ENCODE data around the gene DNAH3. TPM values are rescaled to one million over a fixed set of nuclear protein-coding genes. Genes with fewer than 3 reads are reported as not detected.

DNAH3 gene
- total RNA-seq, 1 donor from 2014 or later, result 0.41 TPM

GRCh38 chr16:20899071-20899470, 251.6 kb downstream of the DNAH3 start:
- no peak for FAIRE-seq
- no peak for DNase-seq (ENCODE audit: low spot score in 2 of 2)

GRCh38 chr16:20897922-20898321, 252.7 kb downstream of the DNAH3 start:
- DNase-seq (ENCODE audit: low spot score in 2 of 2), result no peak
- FAIRE-seq, result no peak

- FAIRE-seq, result no peak
- DNase-seq (ENCODE audit: low spot score in 2 of 2), result no peak
These were observed 253.3 kb downstream of the DNAH3 start for GRCh38 chr16:20897253-20897897.

- no peak for DNase-seq (ENCODE audit: low spot score in 2 of 2)
- FAIRE-seq, result no peak
These were observed 256.3 kb downstream of the DNAH3 start for GRCh38 chr16:20894388-20894787.

GRCh38 chr16:20889625-20890275, 260.9 kb downstream of the DNAH3 start:
- DNase-seq (ENCODE audit: low spot score in 2 of 2) (no peak), FAIRE-seq (no peak)

DNA sequence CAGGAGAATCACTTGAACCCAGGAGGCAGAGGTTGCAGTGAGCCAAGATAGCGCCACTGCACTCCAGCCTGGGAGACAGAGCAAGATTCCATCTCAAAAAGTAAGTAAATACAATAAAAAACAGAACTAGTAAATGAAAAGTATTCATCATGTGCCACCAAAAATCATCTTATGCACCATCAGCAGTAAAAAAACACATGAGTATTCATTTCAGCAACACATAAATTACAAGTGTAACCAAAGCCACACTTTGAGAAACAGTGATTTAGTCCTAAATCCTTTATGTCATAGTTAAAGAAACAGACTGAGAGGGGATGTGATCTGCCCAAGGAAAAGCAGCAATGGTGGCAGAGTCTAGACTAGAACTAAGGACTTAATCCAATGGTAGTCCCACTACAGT, 263.4 kb downstream of the DNAH3 start:
- DNase-seq (ENCODE audit: low spot score in 2 of 2), result no peak
- FAIRE-seq, result no peak

DNA sequence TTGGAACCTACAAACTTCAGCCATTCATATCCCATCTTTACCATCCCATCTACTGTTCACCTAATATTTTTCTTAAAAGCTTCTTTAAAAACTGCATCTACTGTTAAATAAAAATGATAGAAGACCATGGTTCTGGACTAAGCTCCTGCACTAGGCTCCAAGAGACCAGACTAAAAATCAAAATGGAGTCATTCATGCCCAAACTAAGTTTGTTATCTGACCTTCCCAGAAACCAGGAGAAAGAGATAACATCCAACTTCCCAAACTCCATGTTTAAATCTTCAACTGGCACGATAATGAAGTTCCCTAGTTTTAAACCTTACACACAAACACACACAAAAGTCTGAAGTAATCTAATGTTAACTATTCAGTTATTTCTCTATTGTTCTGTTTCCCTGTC, 264.3 kb downstream of the DNAH3 start:
- FAIRE-seq, result no peak

DNA sequence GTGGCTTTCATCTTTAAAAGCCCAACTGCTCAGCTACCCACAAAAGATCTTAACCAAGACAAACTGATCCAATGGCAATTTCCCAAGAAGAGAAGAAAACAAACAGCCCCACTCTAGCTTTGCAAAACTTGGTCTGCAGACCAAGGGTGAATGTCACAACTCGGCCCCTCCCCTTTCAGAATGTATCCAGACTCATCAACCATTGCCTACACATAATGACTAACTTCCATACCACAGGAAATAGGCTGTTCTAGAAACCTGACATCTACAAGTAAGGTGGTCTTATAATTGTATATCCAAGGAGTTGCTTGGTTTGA, 266.4 kb downstream of the DNAH3 start:
- no peak for DNase-seq (ENCODE audit: low spot score in 2 of 2)
- FAIRE-seq, result no peak

More for the DNA sequence above, 264.3 kb downstream of the DNAH3 start:
- DNase-seq (ENCODE audit: low spot score in 2 of 2), result no peak

DNA sequence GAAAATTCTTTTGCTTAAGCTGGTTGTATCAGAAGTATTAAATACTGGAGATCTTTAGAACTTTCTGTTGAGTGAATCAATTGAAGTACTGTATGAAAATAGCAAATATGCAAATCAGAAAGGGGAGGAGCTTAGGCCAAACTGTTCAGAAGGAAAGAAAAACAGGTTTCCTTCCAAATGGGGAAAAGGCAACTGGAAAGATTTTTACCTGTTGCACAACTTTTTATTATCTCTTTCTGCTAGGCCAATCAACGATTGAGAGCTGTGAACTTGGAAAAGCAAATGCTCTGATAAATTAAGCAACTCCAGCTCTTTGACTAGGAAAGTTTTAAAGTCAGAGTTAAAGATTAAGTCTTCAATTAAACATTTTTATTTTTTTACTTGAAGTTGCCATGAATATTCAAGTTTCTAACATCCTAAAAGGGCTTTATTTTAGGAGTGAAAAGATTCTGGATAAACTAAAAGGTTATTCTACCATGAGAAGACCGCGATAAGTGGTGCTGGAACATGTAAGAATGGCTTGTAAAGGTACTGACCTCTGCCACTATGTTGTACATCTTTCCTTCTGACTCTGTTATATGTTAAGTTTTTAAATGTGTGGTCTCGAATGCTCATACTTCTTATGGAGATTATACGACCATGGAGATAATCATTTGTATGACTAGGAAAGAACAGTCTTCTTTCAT, 266.9 kb downstream of the DNAH3 start:
- DNase-seq (ENCODE audit: low spot score in 2 of 2) (no peak), FAIRE-seq (no peak)

Other genes with a start within 250 kb of the DNAH3 start
- gene LDAF1, start 7.8 kb upstream of the DNAH3 start, total RNA-seq, result 67.7 TPM
- not detected for gene ZP2, start 60.7 kb upstream of the DNAH3 start, total RNA-seq
- gene ANKS4B, start 82.9 kb upstream of the DNAH3 start, total RNA-seq, result under 0.01 TPM
- gene CRYM, start 127.4 kb upstream of the DNAH3 start, total RNA-seq, result 87.2 TPM

All from frontal cortex (tissue), 4 donors.